HG03378 (cell line): Measurements from ENCODE around the gene GLRX3.

Source experiments
- ATAC-seq: cut with Tn5 transposase; IDR thresholded peaks from one replicate; pipeline ENCODE4 v1.9.1; 2021; ENCODE audit warnings: mild to moderate bottlenecking, moderate library complexity; ENCODE audit not compliant: unreplicated experiment

Gene GLRX3

DNA sequence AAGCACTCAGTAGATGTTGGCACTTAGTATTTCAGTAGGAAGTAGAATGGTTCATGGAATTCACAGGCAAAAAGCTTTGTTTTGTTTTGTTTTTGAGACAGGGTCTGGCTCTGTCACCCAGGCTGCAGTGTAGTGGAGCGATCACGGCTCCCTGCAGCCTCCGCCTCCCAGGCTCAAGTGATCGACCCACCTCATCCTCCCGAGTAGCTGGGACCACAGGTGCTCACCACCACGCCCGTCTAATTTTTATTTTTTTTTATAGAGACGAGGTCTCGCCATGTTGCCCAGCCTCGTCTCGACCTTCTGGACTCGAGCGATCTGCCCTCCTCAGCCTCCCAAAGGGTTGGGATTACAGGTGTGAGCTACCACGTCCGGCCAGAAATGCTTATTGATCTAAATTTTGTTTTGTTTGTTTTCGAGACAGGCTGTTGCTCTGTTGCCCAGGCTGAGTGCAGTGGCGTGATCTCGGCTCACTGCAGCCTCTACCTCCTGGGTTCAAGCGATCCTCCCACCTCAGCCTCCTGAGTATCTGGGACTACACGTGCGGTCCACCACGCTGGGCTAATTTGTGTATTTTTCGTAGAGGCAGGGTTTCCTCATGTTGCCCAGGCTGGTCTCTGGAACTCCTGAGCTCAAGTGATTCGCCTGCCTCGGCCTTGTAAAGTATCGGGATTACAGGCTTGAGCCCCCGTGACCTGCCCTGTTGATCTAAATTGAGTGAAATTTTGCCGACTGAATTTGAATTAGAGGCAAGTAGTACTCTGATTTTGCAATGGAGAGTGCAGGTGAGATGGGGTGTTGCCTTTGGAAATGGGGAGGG is 1.7 kb downstream of the GLRX3 start:
- no peak for ATAC-seq

DNA sequence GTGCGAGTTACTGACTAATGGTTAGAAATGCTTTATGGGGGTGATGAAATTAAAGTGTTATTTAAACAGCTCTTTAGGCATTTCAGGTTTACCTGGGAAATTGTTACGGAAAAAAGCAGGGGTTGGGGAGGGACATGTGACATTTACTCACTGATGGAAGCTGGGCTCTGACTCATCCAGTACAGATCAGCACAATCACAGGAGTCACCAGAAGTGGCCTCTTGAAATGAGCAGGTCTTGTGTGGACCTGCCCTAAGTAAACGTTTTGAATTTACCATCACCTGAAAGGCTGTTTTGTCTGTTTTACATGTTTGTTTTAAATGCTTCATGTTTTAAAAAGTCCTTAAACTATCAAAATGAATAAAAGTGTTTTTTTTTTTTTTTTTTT is 2.3 kb downstream of the GLRX3 start:
- ATAC-seq = no peak

DNA sequence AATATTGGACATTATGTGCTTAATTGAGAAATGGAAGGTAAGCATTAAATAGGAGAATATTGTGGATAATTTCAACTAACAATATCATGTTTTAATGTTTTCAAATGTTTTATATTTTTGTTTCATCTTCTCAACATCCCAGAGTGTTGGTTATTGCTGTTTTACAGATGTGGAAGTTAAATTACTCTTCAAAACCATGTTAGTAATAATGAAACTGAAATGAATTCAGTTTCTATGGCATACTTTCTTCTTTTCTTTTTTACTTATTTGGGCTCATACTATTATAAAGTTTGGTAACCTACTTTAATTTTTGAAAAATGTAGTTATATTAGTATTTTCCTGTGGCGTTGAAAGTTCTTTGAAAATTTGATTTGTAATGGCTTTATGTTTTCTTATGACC is 4.2 kb downstream of the GLRX3 start:
- peak; percentile 37 for ATAC-seq

DNA sequence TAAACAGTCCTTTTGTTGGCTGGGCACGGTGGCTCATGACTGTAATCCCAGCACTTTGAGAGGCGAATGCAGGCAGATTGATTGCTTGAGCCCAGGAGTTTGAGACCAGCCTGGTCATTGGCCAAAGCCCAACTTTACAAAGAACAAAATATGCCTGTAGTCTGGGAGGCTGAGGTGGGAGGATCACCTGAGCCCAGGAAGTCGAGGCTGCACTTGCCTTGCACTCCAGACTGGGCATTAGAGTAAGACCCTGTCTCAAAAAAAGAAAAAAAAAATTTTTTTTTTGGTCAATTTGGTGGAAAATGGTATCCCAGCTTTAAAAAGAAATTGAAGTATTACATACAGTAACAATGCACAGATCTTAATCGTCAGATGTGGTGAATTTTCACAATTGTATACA is 4.8 kb downstream of the GLRX3 start:
- no peak for ATAC-seq

DNA sequence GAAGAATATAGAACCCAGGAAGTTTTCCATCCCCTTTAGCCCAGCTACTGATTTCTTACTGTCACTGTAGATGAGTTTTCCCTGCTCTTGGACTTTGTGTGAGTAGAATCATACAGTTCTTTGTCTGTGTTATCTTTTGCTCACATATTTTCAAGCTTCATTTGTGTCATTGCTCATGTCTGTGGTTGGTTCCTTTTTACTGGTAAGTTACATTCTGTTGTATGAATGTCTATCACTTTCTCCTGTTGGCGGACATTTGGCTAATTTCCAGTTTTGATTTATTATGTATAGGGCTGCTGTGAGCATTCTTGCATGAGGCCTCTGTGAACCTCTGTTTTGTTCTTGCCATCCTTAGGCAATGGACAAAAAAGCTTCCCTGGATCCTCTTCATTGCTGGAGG is 5.3 kb downstream of the GLRX3 start:
- ATAC-seq = no peak

DNA sequence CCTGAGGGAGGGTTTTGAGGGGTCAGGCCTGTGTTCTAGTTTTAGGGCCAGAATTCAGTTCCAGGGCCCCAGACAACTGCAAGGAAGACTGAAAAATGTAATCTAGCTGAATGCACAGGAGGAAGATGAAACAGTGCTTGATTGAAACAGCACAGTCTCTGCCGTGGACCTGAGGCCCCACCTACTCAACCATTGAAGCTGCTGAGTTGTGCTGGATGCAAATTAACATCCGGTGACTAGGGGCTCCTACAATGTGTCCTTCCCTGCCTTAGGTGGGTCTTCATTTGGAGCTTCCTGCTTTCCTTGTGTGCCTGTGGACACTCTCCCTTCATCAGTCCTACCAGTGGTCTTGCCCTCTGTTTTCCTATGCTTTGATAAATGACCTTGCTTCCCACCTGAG is 5.7 kb downstream of the GLRX3 start:
- peak; percentile 71 for ATAC-seq

DNA sequence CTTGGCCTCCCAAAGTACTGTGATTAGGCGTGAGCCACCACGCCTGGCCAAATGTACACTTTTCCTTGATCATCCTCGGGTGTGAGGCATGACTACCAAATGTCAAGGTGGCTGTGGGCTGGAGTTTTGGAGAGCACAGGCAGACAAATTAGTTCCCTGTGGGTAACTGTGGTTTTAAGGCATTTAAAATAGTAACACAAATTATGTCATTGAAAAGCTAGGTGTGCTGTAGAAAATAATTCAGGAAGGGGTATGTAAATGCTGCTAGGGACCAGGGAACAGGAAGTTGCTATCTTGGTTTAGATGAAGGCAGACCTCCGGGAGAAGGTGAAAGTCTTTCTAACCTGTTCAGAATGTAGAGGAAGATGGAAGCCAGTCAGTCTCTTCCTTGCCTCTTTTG is 9.9 kb downstream of the GLRX3 start:
- ATAC-seq = no peak

DNA sequence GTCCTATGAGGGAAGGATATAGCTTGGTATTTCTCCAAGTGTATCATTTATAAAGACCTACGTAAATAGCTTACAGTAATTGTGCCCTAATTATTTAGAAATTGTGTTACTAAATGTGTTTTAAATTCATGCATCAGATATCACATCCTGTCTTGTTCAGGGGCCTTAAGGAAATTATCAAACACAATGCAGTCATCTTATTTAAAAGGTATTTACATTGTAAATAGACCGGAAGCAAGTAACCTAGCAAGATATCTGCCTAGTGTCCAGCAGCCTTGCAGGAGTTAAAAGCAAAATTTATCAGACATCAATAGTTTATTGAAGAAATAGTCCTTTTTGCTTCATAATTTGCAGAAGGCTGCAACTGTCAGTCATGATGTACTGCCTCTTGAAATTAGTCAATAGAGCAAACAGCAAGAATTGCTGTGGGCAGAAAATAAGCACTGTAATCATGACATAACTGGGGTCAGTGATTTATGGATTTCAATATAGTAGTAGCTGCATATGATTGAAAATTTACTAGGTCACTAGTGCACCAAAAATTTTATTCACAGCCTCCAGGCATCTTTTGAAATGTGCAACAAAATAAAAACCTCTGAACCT is 23.1 kb downstream of the GLRX3 start:
- ATAC-seq = no peak

DNA sequence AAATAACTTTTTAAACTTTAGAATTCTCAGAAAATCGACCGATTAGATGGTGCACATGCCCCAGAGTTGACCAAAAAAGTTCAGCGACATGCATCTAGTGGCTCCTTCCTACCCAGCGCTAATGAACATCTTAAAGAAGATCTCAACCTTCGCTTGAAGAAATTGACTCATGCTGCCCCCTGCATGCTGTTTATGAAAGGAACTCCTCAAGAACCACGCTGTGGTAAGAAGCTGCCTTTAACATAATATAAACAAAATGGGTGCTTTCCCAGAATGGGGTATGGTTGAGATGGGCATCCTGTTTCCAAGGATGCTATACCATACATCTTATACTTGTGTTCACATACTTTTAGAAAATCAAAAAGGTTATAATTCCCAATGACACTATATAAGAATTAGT is 24.6 kb downstream of the GLRX3 start:
- ATAC-seq = no peak

DNA sequence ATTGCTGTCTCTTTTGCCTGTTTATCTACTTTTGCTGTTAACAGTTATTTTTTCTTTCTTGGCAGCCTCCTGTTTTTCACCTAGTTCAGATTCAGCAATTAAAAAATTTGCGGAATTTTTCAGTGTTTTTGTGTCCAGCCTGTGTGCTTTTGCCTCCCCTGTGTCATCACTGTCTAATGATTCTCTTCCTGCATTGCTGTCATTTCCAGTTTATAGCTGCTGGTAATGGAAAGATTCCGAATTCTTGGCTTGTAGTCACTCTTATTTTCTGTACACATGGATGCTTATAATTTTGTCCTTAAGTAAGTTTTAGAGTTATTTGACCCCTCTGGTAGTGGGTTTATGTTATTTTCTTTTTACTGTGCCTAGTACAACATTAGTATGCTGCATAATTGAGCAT is 25.1 kb downstream of the GLRX3 start:
- ATAC-seq = no peak

DNA sequence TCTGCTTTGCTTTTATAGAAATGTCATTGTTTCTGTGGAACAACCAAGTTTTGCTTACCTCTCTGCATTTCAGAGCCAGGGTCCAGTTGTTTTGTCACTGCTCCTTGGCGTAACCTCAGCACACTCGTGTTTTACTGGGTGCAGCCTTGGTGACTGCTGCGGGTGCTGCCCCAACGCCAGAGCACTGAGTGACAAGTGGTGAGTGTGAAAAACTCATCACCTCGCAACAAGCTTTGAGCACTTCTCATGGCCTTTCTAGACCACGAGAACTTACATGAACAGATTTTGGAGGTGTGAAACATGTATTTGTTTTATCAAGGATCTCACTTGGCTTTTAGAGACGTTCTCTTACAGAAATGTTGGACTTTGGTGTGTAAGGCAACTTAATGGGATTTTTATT is 31.0 kb downstream of the GLRX3 start:
- no peak for ATAC-seq

DNA sequence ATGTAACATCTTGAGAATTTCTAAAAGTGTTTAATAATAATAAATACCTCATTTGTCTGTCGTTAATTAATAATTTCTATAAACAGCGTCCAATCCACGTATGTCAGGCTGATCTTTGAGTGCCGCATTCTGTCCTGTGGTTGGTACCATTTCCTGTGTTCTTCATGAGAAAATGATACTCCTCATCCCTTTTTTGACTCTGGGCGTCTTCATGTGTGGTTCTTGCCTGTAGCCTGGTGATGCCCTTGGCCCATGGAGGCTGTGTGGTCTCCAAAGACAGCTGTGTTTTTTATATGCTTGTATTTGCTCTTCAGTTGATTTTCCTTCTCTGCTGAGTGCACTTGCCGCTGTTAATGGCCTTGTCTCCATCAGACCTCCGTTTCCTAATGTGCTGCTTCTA is 31.5 kb downstream of the GLRX3 start:
- no peak for ATAC-seq

DNA sequence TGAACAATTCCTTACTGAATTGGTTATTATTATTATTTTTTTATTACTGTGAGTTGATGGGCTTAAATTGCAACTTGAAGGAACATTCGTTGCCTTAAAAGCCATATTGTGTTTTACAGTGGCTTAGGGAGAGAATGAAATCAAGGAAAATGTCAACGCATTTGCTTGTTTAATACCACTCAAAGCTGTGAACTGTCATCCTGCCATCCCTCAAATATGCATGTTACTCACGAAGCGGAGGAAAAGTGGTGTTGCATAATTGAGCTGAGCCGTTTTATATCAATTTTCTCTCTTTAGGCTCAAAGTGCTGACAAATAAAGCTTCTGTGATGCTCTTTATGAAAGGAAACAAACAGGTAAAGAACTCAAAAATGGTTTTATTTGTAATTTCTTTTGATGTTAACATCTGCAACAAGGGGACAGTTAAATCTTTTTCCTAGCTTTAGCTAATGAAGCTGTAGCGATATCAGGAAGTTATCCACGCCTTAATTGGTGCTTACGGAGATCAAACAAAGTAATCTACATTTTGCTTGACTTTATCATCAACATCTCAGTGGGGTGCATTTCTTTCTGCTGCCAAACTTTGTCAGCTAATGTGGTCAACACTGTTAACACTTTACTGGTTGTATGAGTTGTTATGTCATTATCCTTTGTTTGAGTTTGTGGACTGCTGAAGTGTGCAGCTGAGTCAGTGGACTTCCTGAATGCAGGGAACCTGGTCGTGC is 33.1 kb downstream of the GLRX3 start:
- no peak for ATAC-seq

DNA sequence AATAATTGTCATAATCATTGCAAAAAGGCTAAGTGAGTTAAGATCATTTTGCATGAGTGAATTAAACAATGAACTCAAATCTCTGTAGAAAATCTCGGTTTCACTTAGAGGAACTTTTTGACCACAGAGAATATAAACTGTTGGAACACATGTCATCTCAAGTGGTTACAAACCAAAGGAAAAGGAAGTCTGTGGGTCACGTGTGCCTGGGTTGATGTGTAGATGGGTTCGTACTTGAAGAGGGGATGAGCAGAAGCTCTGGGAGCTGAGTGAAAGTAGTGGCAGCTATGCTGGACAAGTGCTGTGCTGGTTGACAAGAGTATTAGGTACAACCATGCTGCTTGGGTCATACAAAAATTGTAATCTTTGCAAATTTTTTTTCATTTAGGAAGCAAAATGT is 35.0 kb downstream of the GLRX3 start:
- ATAC-seq = peak; percentile 40

DNA sequence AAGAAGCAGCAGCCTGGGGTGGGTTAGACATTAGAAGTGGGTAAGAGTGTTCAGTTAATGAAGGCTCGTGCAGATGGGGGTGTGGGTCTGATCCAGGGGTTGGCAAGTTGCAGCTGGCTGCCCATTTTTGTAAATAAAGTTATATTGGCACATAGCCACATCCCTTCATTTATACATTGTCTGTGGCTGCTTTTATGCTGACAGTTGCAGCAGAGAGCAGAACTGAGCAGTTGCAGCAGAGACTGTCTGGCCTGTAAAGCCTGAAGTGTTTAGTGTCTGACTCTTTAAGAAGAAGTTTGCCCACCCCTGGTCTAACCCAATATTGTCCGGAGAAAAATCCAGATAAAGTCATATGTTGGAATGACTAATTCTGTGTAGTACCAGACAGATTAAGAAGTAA is 38.1 kb downstream of the GLRX3 start:
- ATAC-seq = no peak

DNA sequence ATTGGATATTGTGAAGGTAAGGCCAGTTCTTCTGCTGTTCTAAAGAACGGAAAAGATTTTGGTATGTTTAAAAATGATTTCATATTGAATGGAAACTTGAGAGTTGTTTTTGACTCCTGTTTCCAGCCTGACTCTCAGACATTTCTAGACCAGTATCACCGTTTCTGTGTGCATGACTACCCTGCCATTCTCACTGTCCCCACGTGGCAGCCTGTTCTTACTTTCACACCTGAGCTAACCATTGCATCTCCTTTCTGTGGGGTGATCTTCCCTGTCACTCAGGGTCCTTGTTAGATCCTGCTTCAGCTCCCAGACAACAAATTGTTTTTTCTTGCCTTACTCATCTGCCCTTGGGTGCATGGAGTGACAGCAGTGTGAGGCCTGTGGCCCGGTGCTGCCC is 38.9 kb downstream of the GLRX3 start:
- no peak for ATAC-seq

DNA sequence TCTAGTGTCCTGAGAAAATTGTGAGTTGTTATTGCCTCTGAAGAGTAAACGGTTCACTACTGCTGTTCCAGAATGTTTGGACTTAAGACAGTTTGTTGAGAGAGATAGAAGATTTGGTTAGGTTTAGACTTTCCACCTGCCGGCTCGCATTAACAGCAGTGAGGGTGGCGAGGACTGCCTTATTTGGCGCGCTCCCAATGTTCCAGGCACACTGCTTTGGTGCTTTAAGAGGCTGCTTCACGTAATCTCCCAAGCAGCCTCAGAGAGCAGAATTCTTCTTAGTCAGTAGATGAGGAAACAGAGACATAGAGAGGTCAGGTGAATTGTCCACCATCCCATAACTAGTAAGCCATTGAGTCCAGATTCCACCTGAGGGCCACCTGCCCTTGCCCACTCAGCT is 41.1 kb downstream of the GLRX3 start:
- no peak for ATAC-seq

DNA sequence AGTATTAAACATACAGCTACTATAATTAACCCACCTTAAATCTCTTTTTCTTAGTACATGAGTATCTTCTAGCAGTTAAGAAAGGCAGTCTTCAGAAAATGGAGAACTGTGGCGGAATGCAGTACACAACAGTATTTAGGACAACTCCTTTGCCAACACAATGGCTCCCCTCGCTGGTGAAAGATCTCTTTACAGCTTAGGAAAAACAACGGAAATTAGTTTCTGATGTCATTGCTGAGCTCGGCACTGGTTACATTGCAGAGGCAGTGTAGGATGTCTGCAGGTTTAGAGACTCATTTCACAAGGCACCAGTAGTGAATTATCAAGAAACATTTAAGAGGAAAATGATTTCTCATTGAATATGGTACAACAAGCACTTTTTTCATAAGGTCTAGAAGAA is 43.4 kb downstream of the GLRX3 start:
- ATAC-seq = no peak

DNA sequence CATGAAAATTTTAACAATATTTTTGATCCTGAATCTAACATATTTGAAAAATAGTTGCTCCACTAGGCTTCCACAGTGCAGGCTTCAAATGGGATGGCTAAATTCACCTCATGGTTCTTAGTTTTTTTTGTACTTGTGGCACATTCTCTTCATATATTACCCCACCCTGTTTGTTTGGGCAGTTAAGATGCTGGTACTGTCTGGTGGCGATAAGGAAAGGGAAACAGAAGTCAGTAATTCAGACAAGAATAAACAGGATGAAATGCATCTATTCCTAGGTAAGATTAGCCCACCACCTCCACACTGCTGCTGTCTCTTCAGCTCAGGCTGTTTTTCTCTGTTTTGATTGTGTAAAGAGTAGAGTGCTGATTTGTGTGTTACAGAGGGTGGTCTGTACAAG is 44.2 kb downstream of the GLRX3 start:
- ATAC-seq = no peak

DNA sequence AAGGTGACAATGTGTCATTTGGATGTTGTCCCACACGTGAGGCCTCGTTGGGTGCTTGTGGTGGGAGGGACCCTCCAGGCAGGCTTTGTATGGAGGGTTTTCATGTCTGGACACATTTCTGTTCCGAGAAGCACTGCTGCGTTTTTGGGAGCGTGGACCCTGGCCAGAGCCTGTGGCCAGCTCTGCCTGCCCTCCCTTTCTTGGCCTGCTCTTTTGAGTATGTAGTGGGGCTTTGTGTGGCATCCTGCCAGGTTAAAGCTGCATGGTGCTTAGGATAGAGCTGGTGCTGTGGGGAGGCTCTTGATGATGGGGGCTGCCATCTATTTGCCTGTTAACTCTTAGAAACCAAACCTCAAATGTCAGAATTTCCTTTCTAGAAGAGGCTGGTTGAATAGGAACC is 45.7 kb downstream of the GLRX3 start:
- no peak for ATAC-seq

DNA sequence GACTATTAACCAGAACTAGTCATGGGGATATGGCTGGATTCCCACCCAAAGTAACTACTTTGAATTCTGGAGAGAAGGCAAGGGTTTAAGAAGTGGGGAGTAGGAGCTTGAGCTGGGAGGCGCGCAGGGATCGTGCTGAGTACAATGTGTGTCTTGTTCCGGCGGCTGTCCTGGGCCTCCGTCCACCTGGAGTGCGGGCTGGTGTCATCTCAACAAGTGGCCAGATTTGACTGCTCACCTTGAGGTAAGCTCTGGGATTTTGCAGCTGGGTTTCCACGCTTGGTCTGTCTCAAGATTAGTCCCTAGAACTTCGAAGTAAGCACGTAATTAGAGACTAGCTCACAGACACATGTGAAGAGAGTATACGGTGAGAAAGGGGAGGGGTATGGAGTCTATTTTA is 49.4 kb downstream of the GLRX3 start:
- ATAC-seq = no peak
